Measurements from ENCODE around the gene FAM181A.

Gene FAM181A

GRCh38 chr14:93926873-93927799 is at the start of gene FAM181A:
Gene FAM181A, plus strand, starts transcription at chr14:93927344. Its CDS starts 942 bp downstream, at chr14:93928286.
- no peak for DNase-seq (ENCODE audit: low read depth, low spot score)

GRCh38 chr14:93878212-93878611 is 48.9 kb upstream of the FAM181A start:
- no peak for DNase-seq (ENCODE audit: low read depth, low spot score)

DNA sequence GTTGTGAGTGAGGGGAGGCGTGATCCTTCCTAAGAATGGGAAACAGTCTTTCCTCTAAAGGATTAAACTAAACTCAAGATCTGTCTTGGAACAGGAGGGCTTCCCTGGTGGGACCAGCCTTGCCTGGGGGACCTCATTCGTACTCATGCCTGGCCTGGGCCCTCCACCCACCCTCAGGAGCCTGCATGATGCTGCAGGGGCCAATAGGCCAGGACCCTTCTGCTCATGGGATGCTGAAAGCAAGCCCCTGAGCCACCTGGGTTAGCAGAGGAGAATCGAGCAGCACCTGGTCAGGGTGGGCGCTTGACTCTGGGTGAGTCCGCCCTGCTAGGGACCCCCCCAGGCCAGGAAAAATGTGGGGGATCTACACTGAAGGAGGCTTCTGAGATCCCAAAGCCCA is 48.3 kb upstream of the FAM181A start:
- DNase-seq (ENCODE audit: low read depth, low spot score), result no peak

DNA sequence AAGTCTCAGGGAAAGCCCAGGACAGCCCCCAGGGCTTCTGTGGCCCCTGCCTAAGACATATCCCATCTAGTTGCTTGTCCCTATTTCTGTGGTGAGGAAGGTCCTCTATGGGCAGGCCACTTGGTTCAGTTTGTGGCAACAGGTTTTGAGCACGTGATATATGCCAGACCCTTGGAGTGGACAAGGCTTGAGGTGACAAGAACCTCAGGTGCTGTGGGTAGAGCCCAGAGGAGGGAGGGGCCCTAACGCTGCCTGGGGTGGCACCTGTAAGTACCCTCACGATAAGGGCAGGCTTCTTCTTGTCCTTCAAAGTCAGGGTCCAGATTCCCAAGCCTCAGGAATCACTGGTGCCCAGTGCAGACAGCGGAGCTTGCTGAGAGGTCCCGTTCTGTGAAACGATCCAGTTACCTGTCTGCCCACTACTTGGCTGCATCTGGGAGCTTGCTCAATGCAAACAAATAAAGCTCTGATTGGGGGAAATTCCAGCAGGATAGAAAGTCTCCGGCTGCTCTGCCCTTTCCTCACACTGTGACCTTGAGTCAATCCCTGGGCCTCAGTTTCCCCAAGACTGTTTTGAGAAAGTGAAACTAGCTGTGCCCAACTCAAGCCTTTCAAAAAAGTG is 47.7 kb upstream of the FAM181A start:
- no peak for DNase-seq (ENCODE audit: low read depth, low spot score)

- no peak for DNase-seq (ENCODE audit: low read depth, low spot score)
These were observed 46.9 kb upstream of the FAM181A start for GRCh38 chr14:93880021-93880820.

GRCh38 chr14:93884950-93885349 is 42.2 kb upstream of the FAM181A start:
- no peak for DNase-seq (ENCODE audit: low read depth, low spot score)

- no peak for DNase-seq (ENCODE audit: low read depth, low spot score)
These were observed 38.1 kb upstream of the FAM181A start for GRCh38 chr14:93888995-93889394.

DNA sequence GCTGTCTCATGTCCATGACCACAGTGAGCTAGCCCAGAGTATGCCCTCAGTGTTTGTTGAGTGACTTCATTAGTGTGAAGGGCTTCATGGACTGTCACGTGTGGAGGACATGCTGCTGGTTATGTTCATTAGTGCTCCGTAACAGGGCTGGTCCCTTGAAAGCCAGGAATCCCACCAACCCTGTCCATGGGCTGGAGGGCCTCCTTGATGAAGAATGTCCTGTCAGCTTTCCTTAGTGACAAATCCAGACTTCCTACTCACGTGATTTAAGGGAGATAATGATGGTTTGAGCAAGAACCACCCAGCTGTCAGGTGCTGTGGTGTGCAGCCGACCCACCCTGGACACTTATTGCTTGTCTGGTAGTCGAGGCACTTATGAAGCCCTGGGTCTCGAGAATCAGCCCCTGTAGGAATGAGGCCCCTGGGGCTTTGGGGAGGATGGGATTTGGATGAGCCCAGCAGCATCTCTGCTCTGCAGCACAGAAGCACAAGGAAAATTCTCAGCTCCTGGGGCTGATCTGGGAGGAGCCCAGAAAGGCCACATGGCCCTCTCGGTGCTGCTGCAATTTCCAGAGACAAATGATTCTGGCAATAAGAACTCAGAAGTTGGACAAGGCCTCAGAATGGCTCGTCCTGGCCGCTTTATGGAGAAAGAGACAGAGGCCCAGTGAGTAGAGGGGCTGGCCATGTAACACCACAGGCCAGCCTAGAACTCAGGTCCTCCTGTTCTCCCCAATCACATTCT is 37.2 kb upstream of the FAM181A start:
- DNase-seq (ENCODE audit: low read depth, low spot score), result no peak

- no peak for DNase-seq (ENCODE audit: low read depth, low spot score)
These were observed 35.2 kb upstream of the FAM181A start for GRCh38 chr14:93891756-93892504.

DNA sequence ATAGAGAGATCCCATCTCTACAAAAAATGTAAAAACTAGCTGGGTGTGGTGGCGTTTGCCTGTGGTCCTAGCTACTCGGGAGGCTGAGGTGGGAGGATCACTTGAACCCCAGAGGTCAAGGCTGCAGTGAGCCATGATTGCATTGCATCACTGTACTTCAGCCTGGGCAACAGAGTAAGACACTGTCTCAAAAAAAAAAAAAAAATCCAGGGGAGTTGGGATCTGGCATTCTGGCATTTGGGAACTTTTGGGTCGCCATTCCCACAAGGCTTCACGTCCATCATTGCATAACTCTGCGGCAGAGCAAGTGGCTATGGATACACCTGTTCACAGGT is 34.7 kb upstream of the FAM181A start:
- no peak for DNase-seq (ENCODE audit: low read depth, low spot score)

DNA sequence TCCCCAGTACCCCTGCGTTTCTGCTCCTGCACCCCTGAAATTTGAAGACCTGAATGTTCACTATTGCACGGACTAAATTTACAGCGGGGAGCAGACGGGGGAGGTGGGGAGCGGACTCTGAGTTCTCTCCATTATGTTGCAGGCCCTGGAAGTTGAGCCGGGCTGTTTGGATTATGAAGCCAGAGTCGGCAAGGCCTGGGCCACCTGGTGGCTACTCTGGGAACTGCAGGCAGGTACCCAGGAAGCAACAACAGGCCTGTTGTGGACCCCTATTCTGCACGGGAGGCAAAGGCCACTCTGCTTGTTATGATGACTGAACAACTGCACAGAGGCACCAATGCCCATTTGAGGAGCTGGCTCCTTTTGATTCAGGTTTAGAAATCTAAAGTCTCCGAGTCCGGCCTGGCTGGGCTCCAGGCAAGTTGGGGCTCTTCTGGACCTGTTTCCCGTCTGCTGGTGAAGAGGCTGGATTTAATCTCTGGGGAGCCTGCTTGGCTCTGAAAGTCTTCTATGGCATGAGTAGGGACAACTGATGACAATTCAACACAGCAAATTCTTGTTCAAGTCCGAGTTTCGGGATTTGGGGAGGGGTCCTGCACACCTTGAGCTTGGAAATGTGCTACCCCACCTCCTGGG is 34.1 kb upstream of the FAM181A start:
- DNase-seq (ENCODE audit: low read depth, low spot score), result peak; percentile 20

DNA sequence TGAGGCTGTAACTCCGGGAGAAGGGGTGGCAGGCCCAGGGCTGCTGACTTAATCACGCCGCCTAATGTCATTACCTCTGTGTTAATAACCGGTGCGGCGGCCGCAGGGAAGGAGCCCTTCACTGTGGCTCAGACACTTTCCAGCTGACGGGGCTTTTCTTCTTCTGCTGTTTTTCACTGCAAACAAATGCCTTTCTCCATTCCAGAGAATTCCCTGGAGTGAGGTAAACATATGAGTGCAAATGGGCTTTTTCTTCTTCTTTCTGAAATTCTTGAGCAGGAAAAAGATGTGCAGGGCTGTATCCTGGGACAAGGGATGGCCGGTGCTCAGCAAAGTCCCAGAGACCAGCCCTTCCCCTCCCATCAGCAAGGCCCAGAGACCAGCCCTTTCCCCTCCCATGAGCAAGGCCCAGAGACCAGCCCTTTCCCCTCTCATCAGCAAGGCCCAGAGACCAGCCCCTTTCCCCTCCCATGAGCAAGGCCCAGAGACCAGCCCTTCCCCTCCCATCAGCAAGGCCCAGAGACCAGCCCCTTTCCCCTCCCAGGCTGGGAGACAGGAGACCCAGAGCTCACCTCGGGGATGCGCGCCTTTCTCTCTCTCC is 33.4 kb upstream of the FAM181A start:
- no peak for DNase-seq (ENCODE audit: low read depth, low spot score)

DNA sequence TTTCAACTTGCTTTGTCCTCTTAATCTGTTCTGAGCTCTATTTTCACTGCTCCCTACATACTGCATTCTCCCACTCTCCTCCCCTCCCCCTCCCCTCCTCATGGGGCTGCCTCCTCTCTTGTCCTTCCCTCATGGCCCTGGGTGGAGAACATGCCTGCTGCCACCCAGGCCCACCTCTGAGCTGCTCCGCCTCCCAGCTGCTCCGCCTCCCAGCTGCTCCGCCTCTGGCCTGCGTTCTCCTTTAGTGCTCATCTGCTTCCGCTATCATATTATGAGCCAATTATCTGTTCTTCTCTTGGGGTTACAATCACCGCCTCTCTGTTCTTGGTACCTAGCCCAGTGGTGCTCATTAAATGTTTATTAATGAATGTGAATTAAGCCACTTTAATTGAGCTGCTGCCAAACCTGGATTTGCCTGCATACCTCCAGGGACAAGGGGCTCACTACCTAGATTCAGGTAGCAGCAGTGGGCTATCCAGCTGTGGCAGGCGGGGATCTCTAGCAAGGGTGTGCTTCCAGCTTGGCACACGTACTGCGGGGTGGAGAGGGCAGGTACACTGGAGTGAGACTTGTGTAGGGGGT is 32.0 kb upstream of the FAM181A start:
- no peak for DNase-seq (ENCODE audit: low read depth, low spot score)

DNA sequence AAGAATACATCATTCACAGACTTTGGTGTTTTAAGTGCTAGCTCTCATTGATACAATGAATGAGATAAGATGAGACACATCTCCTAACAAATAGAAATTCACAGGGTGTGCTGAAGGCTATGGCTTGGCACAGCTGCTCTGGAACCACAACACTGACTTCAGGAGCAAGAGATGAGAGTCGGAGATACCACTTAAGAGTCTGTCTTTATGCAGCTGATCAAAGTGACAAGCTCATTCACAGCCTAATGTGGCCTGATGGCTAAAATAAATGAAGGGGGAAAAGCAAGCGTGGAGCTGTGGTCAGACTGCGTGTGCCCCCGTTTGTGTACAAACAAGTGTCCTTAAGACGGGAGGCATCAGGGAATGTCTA is 29.7 kb upstream of the FAM181A start:
- DNase-seq (ENCODE audit: low read depth, low spot score), result no peak

DNA sequence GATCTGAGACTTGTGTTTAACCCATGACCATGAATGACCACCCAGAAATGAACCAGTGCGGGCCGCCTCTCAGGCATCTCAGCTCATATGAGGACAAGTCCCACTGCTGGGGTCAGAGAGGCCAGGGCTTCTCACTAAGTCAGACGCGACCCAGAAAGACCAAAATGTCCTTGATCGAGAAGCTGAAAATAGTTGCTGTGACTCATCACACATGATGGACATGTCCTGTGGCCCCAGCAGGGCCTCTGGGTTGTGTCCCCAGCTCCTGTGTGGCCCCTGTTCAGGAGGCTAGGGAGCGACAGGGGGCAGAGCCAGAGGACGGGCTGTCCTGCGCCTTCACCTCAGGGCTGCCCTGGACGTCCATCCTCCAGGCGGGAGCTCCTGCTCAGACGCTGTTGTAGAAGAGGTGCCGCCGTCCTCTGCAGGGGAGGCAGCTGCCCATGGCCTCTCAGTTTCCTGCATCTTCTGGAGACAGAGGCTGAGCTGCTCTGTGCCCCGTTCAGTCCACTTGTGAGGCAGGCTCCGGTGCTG is 29.0 kb upstream of the FAM181A start:
- no peak for DNase-seq (ENCODE audit: low read depth, low spot score)

- DNase-seq (ENCODE audit: low read depth, low spot score), result no peak
These were observed 28.4 kb upstream of the FAM181A start for GRCh38 chr14:93898731-93899130.

GRCh38 chr14:93901813-93902212 is 25.3 kb upstream of the FAM181A start:
- DNase-seq (ENCODE audit: low read depth, low spot score), result no peak

DNA sequence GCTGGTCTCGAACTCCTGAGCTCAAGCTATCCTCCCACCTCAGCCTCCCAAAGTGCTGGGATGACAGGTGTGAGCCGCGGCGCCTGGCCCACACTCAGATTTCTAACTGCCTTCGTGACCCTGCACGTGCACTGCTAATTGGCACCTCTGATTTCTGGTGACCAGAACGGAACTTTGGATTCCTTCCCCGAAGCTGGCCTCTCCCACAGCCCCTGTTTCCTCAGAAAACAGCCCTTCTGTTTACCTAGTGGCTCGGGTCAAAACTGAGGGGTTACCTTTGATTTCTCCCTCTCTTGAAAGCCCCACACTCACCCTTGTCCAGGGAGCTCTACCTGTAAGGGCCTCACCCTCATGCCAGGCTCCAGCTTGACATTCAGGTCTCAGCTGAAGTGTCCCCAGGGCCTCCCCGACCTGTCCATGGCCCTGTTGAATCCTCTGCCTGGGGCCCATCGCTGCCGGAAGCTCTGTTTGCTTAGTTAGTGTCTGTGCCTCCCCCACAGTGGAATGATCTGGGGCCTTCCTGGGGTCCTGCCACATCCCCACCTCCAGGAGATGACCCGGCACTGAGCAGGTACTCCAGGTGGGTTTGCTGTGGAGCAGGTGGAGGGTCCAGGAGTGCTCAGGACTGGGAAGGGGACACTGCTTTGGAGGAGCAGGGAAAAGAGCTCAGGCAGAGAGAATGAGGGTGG is 24.4 kb upstream of the FAM181A start:
- DNase-seq (ENCODE audit: low read depth, low spot score), result no peak

Data from smooth muscle cell of the brain vasculature (primary cell).